DND-41 (cell line): ENCODE results near the gene TBC1D13.

ENCODE experiments used
- ATAC-seq: fragments of 200-7000 bp; cut with Tn5 transposase; 3 replicates; pipeline ENCODE4 v1.9.1; 2021; ENCODE audit warnings: low read depth; ENCODE audit not compliant: insufficient read depth
- DNase-seq: peaks from one replicate; pipeline ENCODE4 v3.0.0-alpha.2; 2020
- H2AFZ ChIP-seq: 2 replicates; pipeline ENCODE4 v1.6.0; 2012; ENCODE audit warnings: low read depth, low read length
- H3K27ac ChIP-seq: 2 replicates; pipeline ENCODE4 v1.5.1; 2012; ENCODE audit warnings: low read length, inconsistent platforms
- H3K27me3 ChIP-seq: fragments of 200-600 bp; sonication (generic); 2 replicates; pipeline ENCODE4 v1.6.0; 2012; ENCODE audit warnings: low read length, mild to moderate bottlenecking, inconsistent platforms; ENCODE audit not compliant: insufficient read depth, poor library complexity
- H3K36me3 ChIP-seq: 2 replicates; pipeline ENCODE4 v1.5.1; 2012; ENCODE audit warnings: low read length, inconsistent platforms; ENCODE audit not compliant: insufficient read depth
- H3K4me1 ChIP-seq: 2 replicates; pipeline ENCODE4 v1.5.1; 2012; ENCODE audit warnings: mild to moderate bottlenecking, low read length; ENCODE audit not compliant: insufficient read depth
- H3K4me2 ChIP-seq: 2 replicates; pipeline ENCODE4 v1.6.0; 2012; ENCODE audit warnings: mild to moderate bottlenecking, moderate library complexity, low read length, inconsistent platforms; ENCODE audit not compliant: insufficient read depth
- H3K4me3 ChIP-seq, 2 experiments: fragments of 200-600 bp in 1 of 2; shearing (Covaris generic) in 1 of 2; 2 replicates each; pipeline ENCODE4 v1.5.1; 2012 to 2016; ENCODE audit warnings: inconsistent platforms in 2 of 2, low read length in 2 of 2, mild to moderate bottlenecking in 2 of 2, low read depth in 1 of 2, moderate library complexity in 1 of 2
- H3K79me2 ChIP-seq: 2 replicates; pipeline ENCODE4 v1.6.0; 2012; ENCODE audit warnings: low read length, inconsistent platforms; ENCODE audit not compliant: insufficient read depth
- H3K9ac ChIP-seq: 2 replicates; pipeline ENCODE4 v1.6.0; 2012; ENCODE audit warnings: low read depth, mild to moderate bottlenecking, inconsistent platforms, low read length, moderate library complexity
- H3K9me3 ChIP-seq: 2 replicates; pipeline ENCODE4 v1.5.1; 2012; ENCODE audit warnings: low read length, moderate library complexity, mild to moderate bottlenecking, inconsistent platforms; ENCODE audit not compliant: insufficient read depth, severe bottlenecking
- H4K20me1 ChIP-seq: 2 replicates; pipeline ENCODE4 v1.6.0; 2012; ENCODE audit warnings: low read length; ENCODE audit not compliant: insufficient read depth
- EZH2 ChIP-seq: IDR thresholded peaks from 3 replicates; pipeline ENCODE4 v1.6.1; 2012; ENCODE audit warnings: borderline replicate concordance, low read depth, mild to moderate bottlenecking, moderate library complexity, low read length, inconsistent platforms; ENCODE audit not compliant: severe bottlenecking
- TF ChIP-seq, protein P1 (sequence below): IDR thresholded peaks from 2 replicates; pipeline ENCODE4 v1.5.1; 2012; ENCODE audit warnings: borderline replicate concordance, low read length, moderate library complexity, mild to moderate bottlenecking; ENCODE audit not compliant: poor library complexity, severe bottlenecking; ENCODE audit errors: extremely low read depth

The TBC1D13 gene

DNA sequence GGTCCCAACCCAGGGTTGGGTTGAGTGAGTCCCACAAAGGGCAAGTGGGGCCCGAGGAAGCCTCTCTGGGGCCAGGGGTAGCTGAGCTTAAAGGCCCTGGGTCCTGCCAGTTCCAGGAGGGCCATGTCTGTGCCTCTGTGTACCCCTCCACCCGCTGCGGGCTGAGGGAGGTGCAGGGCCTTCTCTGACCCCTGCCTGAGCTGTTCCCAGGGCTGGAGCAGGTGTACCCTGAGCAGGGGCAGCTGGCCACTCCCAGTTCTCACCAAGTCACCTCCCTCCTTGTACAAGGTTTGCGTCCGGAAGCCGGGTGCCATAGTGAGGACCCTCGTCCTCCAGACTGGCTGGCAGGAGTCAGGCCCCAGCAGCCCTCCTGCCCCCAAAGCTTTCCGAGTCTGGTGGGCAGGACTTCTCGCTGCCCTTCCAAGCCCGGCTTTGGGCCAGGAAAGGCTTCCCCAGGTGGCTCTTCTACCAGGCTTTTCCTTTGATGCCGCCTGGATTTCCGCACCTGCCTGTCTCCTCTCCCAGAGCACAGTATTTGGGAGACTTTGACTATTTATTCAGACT lies 22.1 kb downstream of the TBC1D13 start:
- ATAC-seq (no peak), DNase-seq (no peak)
- Histone ChIP-seq H3K9ac (no peak overlapping the region), H3K4me2 (no peak overlapping the region), H3K4me3 (no peak overlapping the region), H3K27me3 (no peaks in the 10 kb centered on the region), H3K36me3 (peaks cover 47% of the 10 kb centered on the region), H3K9me3 (no peaks in the 10 kb centered on the region), H2AFZ (no peak overlapping the region), H3K4me1 (no peaks in the 10 kb centered on the region), H3K79me2 (no peaks in the 10 kb centered on the region), H3K27ac (no peak overlapping the region), H4K20me1 (no peaks in the 10 kb centered on the region)
- no peak for TF ChIP-seq EZH2
- TF ChIP-seq, protein P1, sequence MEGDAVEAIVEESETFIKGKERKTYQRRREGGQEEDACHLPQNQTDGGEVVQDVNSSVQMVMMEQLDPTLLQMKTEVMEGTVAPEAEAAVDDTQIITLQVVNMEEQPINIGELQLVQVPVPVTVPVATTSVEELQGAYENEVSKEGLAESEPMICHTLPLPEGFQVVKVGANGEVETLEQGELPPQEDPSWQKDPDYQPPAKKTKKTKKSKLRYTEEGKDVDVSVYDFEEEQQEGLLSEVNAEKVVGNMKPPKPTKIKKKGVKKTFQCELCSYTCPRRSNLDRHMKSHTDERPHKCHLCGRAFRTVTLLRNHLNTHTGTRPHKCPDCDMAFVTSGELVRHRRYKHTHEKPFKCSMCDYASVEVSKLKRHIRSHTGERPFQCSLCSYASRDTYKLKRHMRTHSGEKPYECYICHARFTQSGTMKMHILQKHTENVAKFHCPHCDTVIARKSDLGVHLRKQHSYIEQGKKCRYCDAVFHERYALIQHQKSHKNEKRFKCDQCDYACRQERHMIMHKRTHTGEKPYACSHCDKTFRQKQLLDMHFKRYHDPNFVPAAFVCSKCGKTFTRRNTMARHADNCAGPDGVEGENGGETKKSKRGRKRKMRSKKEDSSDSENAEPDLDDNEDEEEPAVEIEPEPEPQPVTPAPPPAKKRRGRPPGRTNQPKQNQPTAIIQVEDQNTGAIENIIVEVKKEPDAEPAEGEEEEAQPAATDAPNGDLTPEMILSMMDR, result no peak

DNA sequence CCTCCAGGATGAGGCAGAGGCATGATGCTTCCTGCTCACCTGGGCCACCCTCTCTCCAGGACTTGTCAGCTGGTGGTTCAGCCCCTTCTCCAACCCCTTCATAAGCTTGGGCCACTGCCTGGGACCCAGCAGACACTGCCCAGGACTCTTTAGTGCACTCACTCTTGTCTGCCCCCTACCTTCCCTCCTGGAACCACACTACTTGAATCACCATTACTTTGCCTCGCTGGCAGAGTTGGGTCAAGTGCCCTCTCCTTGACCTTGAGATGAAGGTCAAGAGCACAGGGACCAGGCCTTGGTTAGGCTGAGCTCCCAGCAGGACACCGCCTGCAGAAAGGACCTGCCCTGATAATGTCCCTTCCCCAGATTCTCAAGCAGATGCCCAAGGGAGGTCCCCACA lies 22.8 kb downstream of the TBC1D13 start:
- ATAC-seq (peak; percentile 31; the same call in 1 of the 3 replicates), DNase-seq (no peak)
- H3K9ac ChIP-seq, result no peak overlapping the region
- no peak overlapping the region for H3K4me2 ChIP-seq
- H3K27me3 ChIP-seq, result no peaks in the 10 kb centered on the region
- H3K36me3 ChIP-seq, result peaks cover 44% of the 10 kb centered on the region
- H3K9me3 ChIP-seq, result no peaks in the 10 kb centered on the region
- no peaks in the 10 kb centered on the region for H4K20me1 ChIP-seq
- TF ChIP-seq, protein P1, result peak; percentile 16
- no peak for TF ChIP-seq EZH2
- H3K4me3 ChIP-seq, result no peak overlapping the region
- no peak overlapping the region for H3K27ac ChIP-seq
- H2AFZ ChIP-seq, result no peak overlapping the region
- H3K79me2 ChIP-seq, result no peaks in the 10 kb centered on the region
- no peaks in the 10 kb centered on the region for H3K4me1 ChIP-seq

DNA sequence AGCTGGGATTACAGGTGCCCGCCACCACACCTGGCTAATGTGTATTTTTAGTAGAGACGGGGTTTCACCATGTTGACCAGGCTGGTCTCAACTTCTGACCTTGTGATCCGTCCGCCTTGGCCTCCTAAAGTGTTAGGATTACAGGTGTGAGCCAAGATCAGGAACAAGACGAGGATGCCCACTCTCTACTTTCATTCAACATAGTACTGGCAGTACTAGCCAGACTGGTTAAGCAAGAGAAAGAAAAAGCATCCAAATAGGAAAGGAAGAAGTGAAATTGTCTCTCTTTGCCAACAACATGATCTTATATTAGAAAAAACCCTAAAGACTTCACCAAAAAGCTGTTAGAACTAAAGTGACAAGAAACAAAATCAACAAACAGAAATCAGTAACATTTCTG lies 23.8 kb downstream of the TBC1D13 start:
- Histone ChIP-seq H3K79me2 (no peaks in the 10 kb centered on the region), H3K4me1 (no peaks in the 10 kb centered on the region), H3K9me3 (no peaks in the 10 kb centered on the region), H3K9ac (no peak overlapping the region), H3K27me3 (no peaks in the 10 kb centered on the region), H4K20me1 (no peaks in the 10 kb centered on the region), H3K36me3 (peaks cover 34% of the 10 kb centered on the region), H3K4me3 (no peak overlapping the region), H2AFZ (no peak overlapping the region), H3K27ac (no peak overlapping the region), H3K4me2 (no peak overlapping the region)
- no peak for TF ChIP-seq EZH2
- TF ChIP-seq, protein P1, result no peak
- DNase-seq, result no peak
- no peak for ATAC-seq
